Lung (tissue), 12 donors: ENCODE measurements around the gene GDPD3. TPM values are rescaled to one million over a fixed set of nuclear protein-coding genes. Genes with fewer than 3 reads are reported as not detected.
"Not testable (repeated sequence)": the region's sequence is repeated elsewhere in the genome, so short reads cannot be mapped to it uniquely, and the experiment has no call there.

Experiments used
- ATAC-seq: fragments of 200-7000 bp; cut with Tn5 transposase; one replicate; pipeline ENCODE4 v1.9.1; 2020; ENCODE audit warnings: moderate number of reproducible peaks; ENCODE audit not compliant: insufficient read depth, low FRiP score
- DNase-seq, 3 donors: peaks; one replicate each; pipeline ENCODE4 v3.0.0-alpha.2; 2013 to 2017
- H3K27ac ChIP-seq, 2 donors: one replicate each; pipeline ENCODE4 v1.5.1; 2013; ENCODE audit warnings: mild to moderate bottlenecking in 2 of 2, moderate library complexity in 2 of 2, control low read depth in 1 of 2, inconsistent platforms in 1 of 2, low read depth in 1 of 2, low read length in 1 of 2
- H3K27me3 ChIP-seq, 3 donors: one replicate each; pipeline ENCODE4 v1.5.1; 2013; ENCODE audit warnings: low read length in 2 of 3; ENCODE audit not compliant: control insufficient read depth in 3 of 3, insufficient read depth in 3 of 3
- H3K36me3 ChIP-seq, 4 donors: one replicate each; pipeline ENCODE4 v1.5.1; 2013; ENCODE audit warnings: low read length in 4 of 4, mild to moderate bottlenecking in 1 of 4, moderate library complexity in 1 of 4; ENCODE audit not compliant: control insufficient read depth in 4 of 4, insufficient read depth in 4 of 4
- H3K4me1 ChIP-seq, 5 donors: one replicate each; pipeline ENCODE4 v1.5.1; 2013; ENCODE audit warnings: low read length in 5 of 5, mild to moderate bottlenecking in 2 of 5, moderate library complexity in 1 of 5; ENCODE audit not compliant: control insufficient read depth in 5 of 5, insufficient read depth in 5 of 5
- H3K4me3 ChIP-seq: one replicate; pipeline ENCODE4 v1.5.1; 2013; ENCODE audit warnings: mild to moderate bottlenecking, control low read depth, moderate library complexity
- H3K9ac ChIP-seq, 2 donors: one replicate each; pipeline ENCODE4 v1.5.1; 2013; ENCODE audit warnings: low read length in 2 of 2, control low read depth in 1 of 2; ENCODE audit not compliant: insufficient read depth in 1 of 2
- H3K9me3 ChIP-seq, 4 donors: one replicate each; pipeline ENCODE4 v1.5.1; 2013; ENCODE audit warnings: low read length in 3 of 4, mild to moderate bottlenecking in 1 of 4, moderate library complexity in 1 of 4; ENCODE audit not compliant: control insufficient read depth in 4 of 4, insufficient read depth in 3 of 4
- CTCF ChIP-seq: IDR thresholded peaks from 2 replicates; pipeline ENCODE4 v1.5.1; 2012; ENCODE audit warnings: mild to moderate bottlenecking; ENCODE audit errors: control extremely low read depth, extremely low read depth
- WGBS, 2 donors: extraction: QIAGEN DNeasy Blood & Tissue Kit; methylation state at CpG; one replicate each; pipeline ENCODE4 v1.1.7; 2013; 5-methylcytosine and 5-hydroxymethylcytosine counted together
- polyA plus RNA-seq, 2 donors: library from polyadenylated mRNA; stranded (reverse); fragments of 200-250 nt; gene quantifications; one replicate each; pipeline ENCODE4 v1.2.1, GENCODE V29; 2013
- total RNA-seq, 2 donors: library from RNA; depleted of rRNA in 1 of 2; stranded (reverse); fragments of >200 nt in 1 of 2; gene quantifications; one replicate each; pipeline ENCODE4 v1.2.1, GENCODE V29; 2014 to 2021
- donor health status: control.
- donor health status: control.
- donor health status: Bipolar disorder and iron deficiency.
- donor health status: healthy.
- donor health status: DM: yes; HTN: yes; CAD: no.

GDPD3 gene
- total and polyA plus RNA-seq, 4 donors: 4.1 to 6.0 (median 5.5) TPM

GRCh38 chr16:30116291-30117207, 3.2 kb upstream of the GDPD3 start:
- no peaks in the 10 kb centered on the region for H3K9me3 ChIP-seq
- no peak overlapping the region for H3K4me3 ChIP-seq
- DNase-seq (no peak), ATAC-seq (no peak)
- H3K27ac ChIP-seq: no peak overlapping the region
- H3K4me1 ChIP-seq: peaks cover 0 to 7% (median 2%) of the 10 kb centered on the region in 5 donors
- no peak for TF ChIP-seq CTCF
- peaks cover 0 to 51% (median 34%) of the 10 kb centered on the region in 4 donors for H3K36me3 ChIP-seq
- 92 to 97% methylated on average over 16 of the region's 16 CpGs for WGBS, 2 donors
- H3K9ac ChIP-seq: no peak overlapping the region
- H3K27me3 ChIP-seq: no peaks in the 10 kb centered on the region

GRCh38 chr16:30115238-30115637, 1.9 kb upstream of the GDPD3 start:
- H3K9ac ChIP-seq: no peak overlapping the region
- no peaks in the 10 kb centered on the region for H3K27me3 ChIP-seq
- no peak for DNase-seq
- WGBS, 2 donors: 70 to 84% methylated on average over 7 of the region's 7 CpGs
- H3K4me3 ChIP-seq: no peak overlapping the region
- ATAC-seq: peak; percentile 56
- H3K36me3 ChIP-seq: peaks cover 0 to 51% (median 32%) of the 10 kb centered on the region in 4 donors
- peak overlapping the region in 1 of 2 donors; percentile 32 for H3K27ac ChIP-seq
- H3K9me3 ChIP-seq: no peaks in the 10 kb centered on the region
- no peak for TF ChIP-seq CTCF
- peaks cover 0 to 3% (median 0%) of the 10 kb centered on the region in 5 donors for H3K4me1 ChIP-seq

- 81 to 86% methylated on average over 7 of the region's 7 CpGs for WGBS, 2 donors
- not testable (repeated sequence) for H3K27me3 ChIP-seq, H3K4me1 ChIP-seq, H3K9me3 ChIP-seq, DNase-seq, ATAC-seq, H3K9ac ChIP-seq, H3K4me3 ChIP-seq
- Histone ChIP-seq H3K36me3 (peaks cover 0 to 49% (median 32%) of the 10 kb centered on the region in 4 donors), H3K27ac (peak overlapping the region in 1 of 2 donors; percentile 41)
Measured at GRCh38 chr16:30114833-30115232, 1.5 kb upstream of the GDPD3 start.

GRCh38 chr16:30114411-30114810, 1.1 kb upstream of the GDPD3 start:
- no peak for DNase-seq
- no peak overlapping the region for H3K4me3 ChIP-seq
- no peaks in the 10 kb centered on the region for H3K9me3 ChIP-seq
- no peak for TF ChIP-seq CTCF
- H3K27me3 ChIP-seq: no peaks in the 10 kb centered on the region
- no peak for ATAC-seq
- 73 to 87% methylated on average over 8 to 11 of the region's 11 CpGs for WGBS, 2 donors
- H3K9ac ChIP-seq: no peak overlapping the region
- H3K4me1 ChIP-seq: peaks cover 0 to 3% (median 0%) of the 10 kb centered on the region in 5 donors
- peak overlapping the region in 1 of 2 donors; percentile 41 for H3K27ac ChIP-seq
- H3K36me3 ChIP-seq: peaks cover 0 to 51% (median 32%) of the 10 kb centered on the region in 4 donors
